ENCODE results near the gene IQCC. TPM values are rescaled to one million over a fixed set of nuclear protein-coding genes. Genes with fewer than 3 reads are reported as not detected.

The IQCC gene
- polyA plus RNA-seq, 4 donors = 7.3 to 7.9 (median 7.8) TPM

GRCh38 chr1:32221980-32222755, 16.7 kb downstream of the IQCC start, which contains the start of the genes EIF3I and TMEM234:
TSS of gene EIF3I (plus strand) at chr1:32222407. CDS start at chr1:32222442, 35 bp downstream.
TSS of gene TMEM234 (minus strand) at chr1:32222353. CDS start at chr1:32222322, 31 bp downstream.
- peak in 3 of 4 donors; percentile 88 to 91 (median 88) for DNase-seq (ENCODE audit: low read depth in 4 of 4, low spot score in 3 of 4)

DNA sequence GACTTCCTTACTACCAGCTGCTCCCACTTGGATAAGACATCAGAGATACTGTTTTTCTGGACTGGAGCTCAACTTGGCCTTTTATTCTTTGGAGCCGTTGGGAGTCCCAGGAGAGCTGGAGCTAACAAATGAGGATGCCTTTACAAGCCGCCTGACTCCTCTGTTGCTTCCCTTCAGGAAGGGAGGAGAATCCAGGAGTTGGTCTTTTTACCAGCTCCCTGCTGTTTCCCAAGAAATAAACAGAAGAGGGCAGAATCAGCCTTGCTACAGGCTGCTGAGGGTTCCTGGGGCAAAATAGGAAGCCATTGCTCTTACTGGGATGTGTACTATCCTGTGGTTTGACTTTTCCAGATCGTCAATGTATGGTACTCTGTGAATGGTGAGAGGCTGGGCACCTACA, 18.2 kb downstream of the IQCC start:
- DNase-seq (ENCODE audit: low read depth in 4 of 4, low spot score in 3 of 4) = no peak

DNA sequence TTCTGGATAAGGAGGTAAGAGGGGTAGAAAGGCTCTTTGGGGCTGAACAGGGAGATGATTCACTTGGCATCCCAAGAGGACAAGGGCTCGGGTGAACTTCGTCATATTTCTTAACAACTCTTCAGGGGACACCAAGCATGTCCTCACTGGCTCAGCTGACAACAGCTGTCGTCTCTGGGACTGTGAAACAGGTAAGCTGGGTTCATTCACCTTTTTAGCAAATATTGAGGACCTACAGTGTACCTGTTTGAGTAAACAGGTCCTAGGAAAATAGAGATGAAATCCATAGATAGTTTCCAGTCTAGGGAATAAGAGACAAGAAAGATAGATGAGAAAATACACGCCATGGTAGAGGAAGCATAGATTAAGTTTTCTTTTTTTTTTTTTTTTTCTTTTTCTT, 18.8 kb downstream of the IQCC start:
- no peak for DNase-seq (ENCODE audit: low read depth in 4 of 4, low spot score in 3 of 4)

DNA sequence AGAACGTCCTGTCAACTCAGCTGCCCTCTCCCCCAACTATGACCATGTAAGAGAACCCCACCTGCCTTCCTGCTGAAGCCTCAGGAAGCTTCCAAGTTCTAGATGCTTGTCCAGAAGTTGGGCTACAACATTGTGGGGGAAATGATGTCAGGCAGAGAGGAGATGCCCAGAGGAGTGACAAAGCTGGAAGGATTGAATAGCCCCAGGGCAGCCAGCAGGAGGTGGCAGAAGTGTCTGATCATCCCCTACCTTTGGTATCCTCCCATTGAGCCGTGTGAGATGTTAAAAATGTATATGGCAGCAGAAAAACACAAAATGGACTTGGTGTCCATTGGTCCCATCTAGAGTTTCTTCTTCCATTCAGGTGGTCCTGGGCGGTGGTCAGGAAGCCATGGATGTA, 23.3 kb downstream of the IQCC start:
- DNase-seq (ENCODE audit: low read depth in 4 of 4, low spot score in 3 of 4) = no peak

- DNase-seq (ENCODE audit: low read depth in 4 of 4, low spot score in 3 of 4) = no peak
Observed at GRCh38 chr1:32231843-32232432, 26.5 kb downstream of the IQCC start.

- DNase-seq (ENCODE audit: low read depth in 4 of 4, low spot score in 3 of 4) = no peak
Observed at GRCh38 chr1:32232558-32233304, 27.3 kb downstream of the IQCC start.

- no peak for DNase-seq (ENCODE audit: low read depth in 4 of 4, low spot score in 3 of 4)
Observed at GRCh38 chr1:32234792-32235191, 29.3 kb downstream of the IQCC start.

- no peak for DNase-seq (ENCODE audit: low read depth in 4 of 4, low spot score in 3 of 4)
Observed at GRCh38 chr1:32239337-32239736, 33.9 kb downstream of the IQCC start.

GRCh38 chr1:32239790-32240139, 34.3 kb downstream of the IQCC start:
- DNase-seq (ENCODE audit: low read depth in 4 of 4, low spot score in 3 of 4) = no peak

DNA sequence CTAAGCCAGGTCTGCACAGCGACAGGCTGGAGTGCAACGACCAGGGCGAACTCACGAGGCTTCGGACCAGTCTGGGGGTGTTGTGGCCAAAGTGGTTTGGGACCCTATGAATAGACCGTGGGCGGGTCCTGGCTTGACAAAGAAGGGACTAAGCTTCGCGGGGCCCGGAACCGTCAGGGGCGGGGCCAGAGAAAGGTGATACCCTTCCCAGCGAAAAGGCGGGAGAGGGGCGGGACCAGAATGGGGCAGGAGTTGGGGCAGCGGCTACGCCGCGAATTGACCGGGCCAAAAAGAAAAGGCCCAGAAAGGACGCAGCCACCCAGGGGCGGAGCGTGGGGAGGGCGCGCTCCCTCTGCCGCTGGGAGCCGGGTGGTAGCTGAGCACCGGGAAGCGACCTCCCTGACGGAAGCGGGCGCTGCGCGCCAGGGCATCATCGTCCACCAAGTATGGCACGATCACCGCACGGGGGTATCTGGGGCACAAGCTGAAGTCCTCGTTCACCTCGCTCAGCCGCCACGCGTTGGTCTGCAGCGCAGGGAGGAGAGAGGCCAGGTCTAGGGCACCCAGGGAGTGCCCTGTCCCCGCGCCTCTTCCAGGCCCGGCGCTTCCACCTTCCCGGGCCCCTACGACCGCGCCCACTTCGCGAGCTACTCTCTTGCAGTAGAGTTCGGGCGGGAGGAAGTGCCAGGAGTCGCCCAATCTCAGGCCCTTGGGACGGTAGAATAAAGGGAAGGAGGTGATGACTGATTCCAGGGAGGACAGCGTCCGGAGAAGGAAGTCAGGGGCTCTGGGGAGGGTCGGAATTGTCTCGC, 34.9 kb downstream of the IQCC start:
- peak in 1 of 4 donors; percentile 65 for DNase-seq (ENCODE audit: low read depth in 4 of 4, low spot score in 3 of 4)

- DNase-seq (ENCODE audit: low read depth in 4 of 4, low spot score in 3 of 4) = peak in 1 of 4 donors; percentile 54
Observed at GRCh38 chr1:32241001-32241763, 35.7 kb downstream of the IQCC start.

- DNase-seq (ENCODE audit: low read depth in 4 of 4, low spot score in 3 of 4) = no peak
Observed at GRCh38 chr1:32242341-32242851, 36.9 kb downstream of the IQCC start.

DNA sequence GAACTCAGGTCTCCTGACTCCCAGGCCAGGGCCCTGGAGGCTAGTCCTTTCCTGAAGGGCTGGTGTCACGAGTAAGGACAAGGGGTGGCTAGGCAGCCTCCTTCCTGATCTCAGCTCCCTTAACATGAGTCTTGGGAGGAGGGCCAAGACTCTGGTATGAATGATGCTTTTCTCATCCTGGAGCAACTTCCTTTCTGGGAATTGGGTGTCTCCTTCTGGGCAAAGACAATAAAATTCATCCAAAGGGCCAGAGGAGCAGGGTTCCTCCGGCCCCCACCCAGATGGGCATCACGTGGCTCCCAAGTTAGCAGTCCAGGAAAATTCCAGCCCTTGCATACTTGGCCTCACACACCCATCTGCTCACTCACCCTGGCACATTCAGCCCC, 41.4 kb downstream of the IQCC start, which contains the start of gene FAM167B:
Gene FAM167B (plus strand): TSS at position 335 of the 386 bp plus-strand sequence. CDS start 200 bp downstream, outside the sequence.
- no peak for DNase-seq (ENCODE audit: low read depth in 4 of 4, low spot score in 3 of 4)

DNA sequence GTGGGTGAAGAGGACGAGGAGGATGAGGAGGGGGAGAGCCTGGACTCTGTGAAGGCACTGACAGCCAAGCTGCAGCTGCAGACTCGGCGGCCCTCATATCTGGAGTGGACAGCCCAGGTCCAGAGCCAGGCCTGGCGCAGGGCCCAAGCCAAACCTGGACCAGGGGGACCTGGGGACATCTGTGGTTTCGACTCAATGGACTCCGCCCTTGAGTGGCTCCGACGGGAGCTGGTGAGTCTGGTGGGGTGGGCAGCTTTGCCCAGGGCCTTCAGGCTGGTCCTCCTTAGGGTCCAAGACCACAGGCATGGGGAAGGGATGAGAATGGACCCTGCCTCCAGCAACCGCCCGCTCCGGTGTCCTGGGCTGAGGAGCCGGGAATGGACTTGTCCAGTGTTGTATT, 42.0 kb downstream of the IQCC start:
- DNase-seq (ENCODE audit: low read depth in 4 of 4, low spot score in 3 of 4) = no peak

DNA sequence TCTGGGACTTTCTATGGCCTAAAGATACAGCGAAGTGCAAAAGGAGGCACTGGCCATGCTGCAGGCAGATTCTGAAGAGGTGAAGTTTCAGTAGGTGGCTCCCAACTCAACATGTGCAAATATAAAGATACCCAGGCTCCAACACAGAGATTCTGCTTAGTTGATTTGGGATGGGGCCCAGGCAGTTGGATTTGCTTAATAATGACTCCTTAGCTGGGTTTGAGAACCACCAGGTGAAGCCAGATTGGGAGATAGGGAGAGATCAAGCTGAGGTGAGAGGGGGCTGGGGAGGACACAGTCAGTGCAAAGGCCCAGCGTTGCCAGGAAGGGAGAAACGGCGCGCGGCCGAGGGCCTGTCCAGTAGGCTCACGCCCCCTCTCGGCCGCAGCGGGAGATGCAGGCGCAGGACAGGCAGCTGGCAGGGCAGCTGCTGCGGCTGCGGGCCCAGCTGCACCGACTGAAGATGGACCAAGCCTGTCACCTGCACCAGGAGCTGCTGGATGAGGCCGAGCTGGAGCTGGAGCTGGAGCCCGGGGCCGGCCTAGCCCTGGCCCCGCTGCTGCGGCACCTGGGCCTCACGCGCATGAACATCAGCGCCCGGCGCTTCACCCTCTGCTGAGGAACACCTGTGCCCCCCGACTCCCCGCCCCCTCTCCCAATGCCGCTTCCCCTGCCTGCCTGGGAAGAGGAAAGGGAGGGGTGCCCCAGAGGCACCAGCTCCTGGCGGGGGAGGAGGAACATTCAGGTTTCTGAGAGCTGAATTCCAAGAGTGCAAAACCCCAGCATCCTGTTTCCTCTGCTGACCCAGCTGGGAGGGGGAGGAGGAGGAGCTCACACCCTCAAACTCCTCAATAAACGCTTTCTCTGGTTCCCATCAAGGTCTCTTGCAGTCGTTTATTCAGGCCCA, 42.8 kb downstream of the IQCC start:
- no peak for DNase-seq (ENCODE audit: low read depth in 4 of 4, low spot score in 3 of 4)

GRCh38 chr1:32249831-32250525, 44.5 kb downstream of the IQCC start:
- DNase-seq (ENCODE audit: low read depth in 4 of 4, low spot score in 3 of 4) = no peak

DNA sequence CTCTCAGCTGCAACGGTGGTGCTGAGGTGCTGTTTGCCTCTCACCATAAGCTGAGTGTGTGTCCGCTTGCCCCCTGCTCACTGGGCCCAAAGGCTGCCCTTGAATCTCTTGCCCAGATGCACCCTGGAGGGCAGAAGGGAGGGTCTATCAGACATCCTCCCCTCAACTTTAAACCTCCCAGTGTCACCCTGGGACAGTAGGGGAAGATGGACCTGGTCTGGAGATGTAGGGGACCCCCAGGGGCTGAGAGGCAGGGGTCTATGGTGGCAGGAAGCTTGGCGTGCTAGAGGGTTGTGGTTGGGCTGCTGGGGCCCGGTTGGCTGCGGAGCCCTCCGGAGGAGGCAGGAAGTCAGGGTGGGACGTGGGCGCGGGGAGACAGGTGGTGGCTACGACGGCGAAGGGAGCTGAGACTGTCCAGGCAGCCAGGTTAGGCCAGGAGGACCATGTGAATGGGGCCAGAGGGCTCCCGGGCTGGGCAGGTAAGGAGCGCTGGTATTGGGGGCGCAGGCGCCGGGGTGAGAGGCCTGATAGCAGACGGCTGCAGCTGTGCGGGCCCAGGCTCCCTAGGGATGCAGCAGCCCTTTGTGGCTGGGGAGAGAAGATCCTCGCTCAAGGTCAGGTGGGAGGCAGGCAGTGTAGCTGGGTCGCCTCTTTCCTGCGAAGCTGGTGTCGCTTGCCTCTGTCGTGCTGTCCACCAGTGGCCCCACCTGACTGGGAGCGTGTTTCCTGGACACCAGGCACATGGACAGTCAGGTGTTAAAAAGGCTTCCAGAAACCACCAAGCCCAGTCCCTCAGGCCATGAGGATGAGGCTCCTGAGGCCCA, 45.6 kb downstream of the IQCC start, which contains the start of gene LCK:
Gene LCK (plus strand): TSS at position 373 of the 824 bp plus-strand sequence. CDS start 23,065 bp downstream, outside the sequence.
- DNase-seq (ENCODE audit: low read depth in 4 of 4, low spot score in 3 of 4) = no peak
